Neuronal stem cell (in vitro differentiated cells): ENCODE measurements around the gene FMNL1.
"Not testable (repeated sequence)": the region's sequence is repeated elsewhere in the genome, so short reads cannot be mapped to it uniquely, and the experiment has no call there.

Experiments
- DNase-seq: peaks from one replicate; pipeline ENCODE4 v3.0.0-alpha.2; 2013; ENCODE audit warnings: low spot score
- H2AFZ ChIP-seq: one replicate; pipeline ENCODE4 v1.6.1; 2013; ENCODE audit warnings: mild to moderate bottlenecking, low read length, inconsistent platforms
- H2AK5ac ChIP-seq: 2 replicates; pipeline ENCODE4 v1.6.1; 2013; ENCODE audit warnings: low read depth, mild to moderate bottlenecking, inconsistent platforms, low read length, moderate library complexity, mixed read lengths
- H2BK120ac ChIP-seq: 2 replicates; pipeline ENCODE4 v1.6.1; 2013; ENCODE audit warnings: low read depth, mild to moderate bottlenecking, inconsistent platforms, low read length, moderate library complexity, mixed read lengths
- H2BK12ac ChIP-seq: one replicate; pipeline ENCODE4 v1.6.1; 2013; ENCODE audit warnings: low read length, inconsistent platforms
- H2BK15ac ChIP-seq: 2 replicates; pipeline ENCODE4 v1.6.1; 2013; ENCODE audit warnings: mild to moderate bottlenecking, low read length, inconsistent platforms, mixed read lengths
- H2BK5ac ChIP-seq: one replicate; pipeline ENCODE4 v1.6.1; 2013; ENCODE audit warnings: inconsistent platforms, mild to moderate bottlenecking, low read length, moderate library complexity
- H3K14ac ChIP-seq: one replicate; pipeline ENCODE4 v1.6.1; 2013; ENCODE audit warnings: low read length, inconsistent platforms
- H3K18ac ChIP-seq: 2 replicates; pipeline ENCODE4 v1.6.1; 2013; ENCODE audit warnings: low read length, inconsistent platforms
- H3K23ac ChIP-seq: 2 replicates; pipeline ENCODE4 v1.6.1; 2013; ENCODE audit warnings: low read depth, mild to moderate bottlenecking, mixed read lengths, low read length, inconsistent platforms; ENCODE audit not compliant: poor library complexity
- H3K27ac ChIP-seq: replicated peaks from 3 replicates; pipeline ENCODE4 v1.5.1; 2013; ENCODE audit warnings: low read length, inconsistent platforms
- H3K27me3 ChIP-seq, 3 experiments: 2 replicates each; pipeline ENCODE4 v1.6.1; 2013; ENCODE audit warnings: low read length in 3 of 3, mild to moderate bottlenecking in 2 of 3, inconsistent platforms in 1 of 3, low read depth in 1 of 3, mixed read lengths in 1 of 3, moderate library complexity in 1 of 3; ENCODE audit not compliant: control insufficient read depth in 3 of 3, insufficient read depth in 3 of 3
- H3K36me3 ChIP-seq, 2 donors: replicated peaks in 1 of 2; 2 replicates each; pipeline ENCODE4 v1.6.1; 2013; ENCODE audit warnings: low read length in 2 of 2; ENCODE audit not compliant: control insufficient read depth in 2 of 2, insufficient read depth in 2 of 2
- H3K4ac ChIP-seq: 2 replicates; pipeline ENCODE4 v1.6.1; 2013; ENCODE audit warnings: inconsistent platforms, mild to moderate bottlenecking, low read length, moderate library complexity
- H3K4me1 ChIP-seq, 2 donors: 1 replicate in 1 of 2; 2 replicates in 1 of 2; pipeline ENCODE4 v1.6.1; 2013; ENCODE audit warnings: low read length in 2 of 2, low read depth in 1 of 2; ENCODE audit not compliant: control insufficient read depth in 2 of 2, insufficient read depth in 1 of 2
- H3K4me2 ChIP-seq: one replicate; pipeline ENCODE4 v1.6.1; 2013; ENCODE audit warnings: mild to moderate bottlenecking, low read length, inconsistent platforms; ENCODE audit not compliant: insufficient read depth, poor library complexity, severe bottlenecking
- H3K4me3 ChIP-seq, 2 donors: 2 replicates each; pipeline ENCODE4 v1.5.1; 2013; ENCODE audit warnings: low read length in 2 of 2, mild to moderate bottlenecking in 2 of 2, inconsistent platforms in 1 of 2, moderate library complexity in 1 of 2
- H3K79me1 ChIP-seq: one replicate; pipeline ENCODE4 v1.6.1; 2013; ENCODE audit warnings: low read depth, mild to moderate bottlenecking, inconsistent platforms, low read length, moderate library complexity
- H3K9ac ChIP-seq: one replicate; pipeline ENCODE4 v1.6.1; 2013; ENCODE audit warnings: mild to moderate bottlenecking, low read depth, low read length, inconsistent platforms; ENCODE audit not compliant: poor library complexity
- H3K9me3 ChIP-seq, 2 donors: replicated peaks in 1 of 2; 2 replicates each; pipeline versions ENCODE3 to v1.6.1; 2013; ENCODE audit warnings: low read length in 2 of 2, mild to moderate bottlenecking in 2 of 2, inconsistent platforms in 1 of 2, low read depth in 1 of 2, mixed read lengths in 1 of 2, moderate library complexity in 1 of 2; ENCODE audit not compliant: control insufficient read depth in 2 of 2, insufficient read depth in 1 of 2
- H4K8ac ChIP-seq: one replicate; pipeline ENCODE4 v1.6.1; 2013; ENCODE audit warnings: low read depth, mild to moderate bottlenecking, inconsistent platforms, low read length, moderate library complexity
- H4K91ac ChIP-seq: one replicate; pipeline ENCODE4 v1.6.1; 2013; ENCODE audit warnings: low read length, low read depth, mild to moderate bottlenecking, inconsistent platforms; ENCODE audit not compliant: poor library complexity
- WGBS, 2 donors: extraction: QIAGEN DNeasy Blood & Tissue Kit; methylation state at CpG; one replicate each; pipeline ENCODE4 v1.1.7; 2013; ENCODE audit warnings: missing lambda C conversion rate in 2 of 2, mixed read lengths in 1 of 2; ENCODE audit not compliant: insufficient read length in 2 of 2, insufficient replicate concordance in 1 of 2; ENCODE audit errors: extremely low coverage in 2 of 2; 5-methylcytosine and 5-hydroxymethylcytosine counted together

FMNL1 gene

GRCh38 chr17:45197555-45198334 is 23.9 kb upstream of the FMNL1 start:
- H2BK120ac ChIP-seq, result no peak overlapping the region
- H3K4ac ChIP-seq, result no peak overlapping the region
- no peak overlapping the region for H3K9ac ChIP-seq
- H2AFZ ChIP-seq, result peak overlapping the region; percentile 82
- H3K4me1 ChIP-seq, result peaks cover 6 to 13% of the 10 kb centered on the region in 2 donors
- H2BK15ac ChIP-seq, result peak overlapping the region; percentile 41
- no CpG with 5 or more reads among the region's 16 CpGs for WGBS, 2 donors
- no peak overlapping the region for H3K4me2 ChIP-seq
- H3K27ac ChIP-seq, result peak overlapping the region; percentile 83
- no peak overlapping the region for H4K91ac ChIP-seq
- no peak overlapping the region for H2BK12ac ChIP-seq
- H3K23ac ChIP-seq, result peak overlapping the region; percentile 70
- H3K36me3 ChIP-seq, result no peaks in the 10 kb centered on the region
- DNase-seq, result peak; percentile 90
- H2BK5ac ChIP-seq, result no peak overlapping the region
- no peak overlapping the region for H3K4me3 ChIP-seq
- no peaks in the 10 kb centered on the region for H3K27me3 ChIP-seq
- no peak overlapping the region for H3K14ac ChIP-seq
- no peak overlapping the region for H4K8ac ChIP-seq
- H3K9me3 ChIP-seq, result peaks cover 0 to 1% of the 10 kb centered on the region in 2 donors
- no peak overlapping the region for H2AK5ac ChIP-seq
- H3K18ac ChIP-seq, result peak overlapping the region; percentile 84
- H3K79me1 ChIP-seq, result no peaks in the 10 kb centered on the region

GRCh38 chr17:45200701-45201100 is 21.0 kb upstream of the FMNL1 start:
- Histone ChIP-seq H3K9me3 (peaks cover 0 to 1% of the 10 kb centered on the region in 2 donors), H4K91ac (no peak overlapping the region)
- WGBS, 2 donors, result no CpG with 5 or more reads among the region's 9 CpGs

DNA sequence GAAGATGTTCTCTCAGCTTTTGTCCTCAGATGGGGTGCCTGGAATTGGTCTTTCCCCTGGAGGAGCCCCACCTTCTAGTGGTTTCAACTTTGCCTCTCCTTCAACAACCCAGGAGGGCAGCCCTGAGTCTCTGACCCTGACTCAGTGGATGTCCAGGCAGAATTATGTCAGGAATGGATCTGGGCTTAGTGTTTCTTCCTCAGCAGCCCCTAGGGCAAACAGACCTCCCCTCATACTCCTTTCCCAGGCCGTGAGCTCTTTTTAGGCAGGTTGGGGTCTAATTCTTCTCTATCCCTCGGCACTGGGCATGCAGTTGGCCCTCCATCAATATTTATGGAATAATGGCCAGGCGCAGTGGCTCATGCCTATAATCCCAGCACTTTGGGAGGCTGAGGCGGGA is 20.2 kb upstream of the FMNL1 start:
- Histone ChIP-seq H3K4ac (no peak overlapping the region), H3K27me3 (no peaks in the 10 kb centered on the region), H2AFZ (no peak overlapping the region), H4K8ac (no peak overlapping the region), H3K4me2 (no peak overlapping the region), H3K9ac (no peak overlapping the region), H3K79me1 (no peaks in the 10 kb centered on the region), H3K4me3 (no peak overlapping the region), H3K27ac (no peak overlapping the region), H2BK15ac (no peak overlapping the region), H3K9me3 (peaks cover 0 to 1% of the 10 kb centered on the region in 2 donors), H3K23ac (no peak overlapping the region), H2BK12ac (no peak overlapping the region), H4K91ac (no peak overlapping the region), H3K14ac (no peak overlapping the region), H2BK5ac (no peak overlapping the region), H2AK5ac (no peak overlapping the region), H2BK120ac (no peak overlapping the region), H3K4me1 (peaks cover 6 to 13% of the 10 kb centered on the region in 2 donors), H3K36me3 (no peaks in the 10 kb centered on the region), H3K18ac (no peak overlapping the region)
- WGBS, 2 donors, result no CpG with 5 or more reads among the region's 4 CpGs
- DNase-seq, result no peak

More at GRCh38 chr17:45200701-45201100, 21.0 kb upstream of the FMNL1 start:
- Histone ChIP-seq H2AK5ac (no peak overlapping the region), H2BK5ac (no peak overlapping the region), H3K36me3 (no peaks in the 10 kb centered on the region), H3K4me2 (no peak overlapping the region), H3K4me1 (peaks cover 6 to 13% of the 10 kb centered on the region in 2 donors), H3K18ac (no peak overlapping the region), H3K27me3 (no peaks in the 10 kb centered on the region), H3K4ac (no peak overlapping the region), H3K79me1 (no peaks in the 10 kb centered on the region), H2BK12ac (no peak overlapping the region), H3K14ac (no peak overlapping the region), H3K23ac (no peak overlapping the region), H3K4me3 (no peak overlapping the region), H3K9ac (no peak overlapping the region), H2BK120ac (no peak overlapping the region), H2BK15ac (no peak overlapping the region), H3K27ac (no peak overlapping the region), H2AFZ (peak overlapping the region; percentile 50), H4K8ac (no peak overlapping the region)
- no peak for DNase-seq

DNA sequence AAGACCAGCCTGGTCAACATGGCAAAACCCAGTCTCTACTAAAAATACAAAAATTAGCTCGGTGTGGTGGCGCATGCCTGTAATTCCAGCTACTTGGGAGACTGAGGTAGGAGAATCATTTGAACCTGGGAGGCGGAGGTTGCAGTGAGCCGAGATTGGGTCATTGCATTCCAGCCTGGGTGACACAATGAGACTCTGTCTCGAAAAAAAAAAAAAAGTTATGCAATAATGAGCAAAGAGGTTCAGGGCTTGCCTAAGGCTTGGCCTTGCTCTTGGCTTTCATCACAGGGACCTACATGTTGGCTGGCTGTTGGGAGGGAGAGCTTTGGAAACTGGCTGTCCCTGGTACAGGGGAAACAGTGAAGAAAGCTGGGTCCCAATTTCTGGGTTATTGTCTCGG is 19.8 kb upstream of the FMNL1 start:
- H3K27me3 ChIP-seq, H3K9me3 ChIP-seq, H2BK120ac ChIP-seq, H2AFZ ChIP-seq, DNase-seq, H2AK5ac ChIP-seq, H2BK5ac ChIP-seq, H3K23ac ChIP-seq, H4K8ac ChIP-seq, H3K4me2 ChIP-seq, H3K14ac ChIP-seq, H4K91ac ChIP-seq, H2BK12ac ChIP-seq, H3K18ac ChIP-seq, H3K36me3 ChIP-seq, H3K27ac ChIP-seq, H3K9ac ChIP-seq, H3K79me1 ChIP-seq, H3K4me3 ChIP-seq, H2BK15ac ChIP-seq, H3K4ac ChIP-seq: not testable (repeated sequence)
- no CpG with 5 or more reads among the region's 6 CpGs for WGBS, 2 donors
- H3K4me1 ChIP-seq, result peaks cover 6 to 12% of the 10 kb centered on the region in 2 donors
